ENCODE data around the gene NR1H3.
"Not testable (repeated sequence)": the region's sequence is repeated elsewhere in the genome, so short reads cannot be mapped to it uniquely, and the experiment has no call there.

NR1H3 gene

DNA sequence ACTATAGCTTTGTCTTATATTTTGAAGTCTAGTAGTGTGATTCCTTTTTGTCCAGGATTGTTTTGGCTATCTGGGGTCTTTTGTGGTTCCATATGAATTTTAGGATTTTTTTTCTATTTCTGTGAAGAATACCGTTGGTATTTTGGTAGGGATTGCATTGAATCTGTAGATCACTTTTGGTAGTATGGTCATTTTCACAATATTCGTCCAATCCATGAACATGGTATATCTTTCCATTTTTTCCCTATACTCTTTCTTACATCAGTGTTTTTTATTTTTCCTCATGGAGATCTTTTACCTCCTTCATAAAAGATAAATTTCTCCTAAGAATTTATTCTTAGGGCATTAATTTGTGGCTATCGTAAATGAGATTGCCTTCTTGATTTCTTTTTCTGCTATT lies 41.3 kb downstream of the NR1H3 start:
- Mint-ChIP-seq H3K4me3 (no peak overlapping the region), H3K27ac (no peak overlapping the region)

DNA sequence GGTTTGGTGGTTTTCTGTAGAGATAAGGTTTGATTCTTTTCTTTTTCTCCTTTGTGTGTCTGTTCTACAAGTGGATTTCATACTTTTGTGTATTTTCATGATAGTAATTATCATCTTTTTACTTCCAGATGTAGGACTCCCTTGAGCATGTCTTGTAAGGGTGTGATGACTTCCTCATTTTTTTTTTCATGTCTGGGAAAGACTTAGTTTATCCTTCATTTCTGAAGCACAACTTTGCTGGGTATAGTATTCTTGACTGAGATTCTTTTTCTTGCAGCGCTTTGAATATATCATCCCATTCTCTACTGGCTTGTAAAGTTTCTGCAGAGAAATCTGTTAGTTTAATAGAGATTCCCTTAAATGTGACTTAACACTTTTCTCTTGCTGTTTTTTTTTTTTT lies 45.1 kb downstream of the NR1H3 start:
- ATAC-seq, result no peak
- H3K27ac Mint-ChIP-seq, result no peak overlapping the region
- H3K9me3 Mint-ChIP-seq, result peaks cover 6% of the 10 kb centered on the region
- peaks cover 76% of the 10 kb centered on the region for H3K36me3 Mint-ChIP-seq
- peaks cover 10% of the 10 kb centered on the region for H3K4me1 Mint-ChIP-seq
- no peak overlapping the region for H3K4me3 Mint-ChIP-seq
- DNase-seq (ENCODE audit: low spot score in 2 of 2), result no peak

More for the DNA sequence above, 41.3 kb downstream of the NR1H3 start:
- Mint-ChIP-seq H3K4me1 (peaks cover 10% of the 10 kb centered on the region), H3K36me3 (peaks cover 100% of the 10 kb centered on the region), H3K9me3 (peaks cover 6% of the 10 kb centered on the region)
- DNase-seq (ENCODE audit: low spot score in 2 of 2), result no peak
- no peak for ATAC-seq

DNA sequence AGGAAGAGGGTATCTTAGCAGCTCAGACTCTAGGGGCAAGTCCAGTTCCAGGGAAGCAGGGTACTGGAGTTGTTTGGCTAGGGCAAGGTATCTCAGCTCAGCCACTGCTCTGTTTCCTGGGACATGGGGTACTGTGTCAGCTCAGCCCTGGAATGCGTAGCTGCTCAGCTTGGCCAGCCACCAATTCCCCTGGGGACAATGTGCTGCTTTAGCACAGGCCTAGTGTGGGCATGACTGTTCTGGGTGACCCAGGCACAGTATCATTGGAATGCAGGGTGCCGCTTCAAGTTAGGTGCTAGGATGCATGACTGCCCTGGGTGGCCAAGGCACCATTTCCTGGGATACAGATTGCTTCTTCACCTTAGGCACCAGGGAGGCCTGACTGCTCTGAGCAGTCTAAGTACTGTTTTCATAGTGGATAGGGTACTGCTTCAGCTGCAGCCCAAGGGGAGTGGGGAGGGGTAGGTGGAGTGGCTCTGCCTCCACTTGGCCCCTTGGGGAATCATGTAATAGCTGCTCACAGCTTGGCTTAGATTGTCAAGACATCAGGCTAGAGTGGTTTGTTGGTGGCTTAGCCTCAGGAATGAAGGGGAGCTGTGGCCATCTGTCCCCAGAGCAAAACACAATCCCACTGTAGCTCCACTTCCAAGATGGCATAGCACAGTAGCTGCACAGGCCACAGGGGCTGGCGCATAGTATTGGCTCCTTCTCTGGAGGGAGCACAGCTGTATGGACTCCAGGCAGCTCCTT lies 48.1 kb downstream of the NR1H3 start:
- H3K4me1 Mint-ChIP-seq, result peaks cover 10% of the 10 kb centered on the region
- peak overlapping the region; percentile 58 for H3K27ac Mint-ChIP-seq
- peaks cover 46% of the 10 kb centered on the region for H3K36me3 Mint-ChIP-seq
- ATAC-seq, result no peak
- peaks cover 6% of the 10 kb centered on the region for H3K9me3 Mint-ChIP-seq
- no peak overlapping the region for H3K4me3 Mint-ChIP-seq
- DNase-seq (ENCODE audit: low spot score in 2 of 2), result no peak

DNA sequence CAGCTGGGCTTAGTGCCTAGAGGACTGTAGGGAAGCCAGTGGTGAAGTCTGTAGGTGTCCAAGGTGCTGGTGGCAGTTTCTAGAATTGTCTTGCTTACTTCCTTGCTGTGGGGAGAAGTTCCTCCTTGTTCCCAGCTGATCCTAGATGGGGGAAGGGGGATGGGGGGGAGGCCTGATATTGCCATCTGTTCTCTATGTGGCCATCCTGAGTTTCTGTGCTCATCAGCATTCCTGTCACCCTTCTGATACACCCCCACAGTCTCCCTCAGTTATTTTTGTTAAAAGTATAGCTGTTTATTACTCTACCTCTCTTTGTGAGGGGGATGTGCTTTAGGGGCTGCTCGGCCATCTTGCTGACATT lies 48.7 kb downstream of the NR1H3 start:
- Mint-ChIP-seq H3K9me3 (peaks cover 6% of the 10 kb centered on the region), H3K27ac (peak overlapping the region; percentile 29)
- no peak for ATAC-seq

DNA sequence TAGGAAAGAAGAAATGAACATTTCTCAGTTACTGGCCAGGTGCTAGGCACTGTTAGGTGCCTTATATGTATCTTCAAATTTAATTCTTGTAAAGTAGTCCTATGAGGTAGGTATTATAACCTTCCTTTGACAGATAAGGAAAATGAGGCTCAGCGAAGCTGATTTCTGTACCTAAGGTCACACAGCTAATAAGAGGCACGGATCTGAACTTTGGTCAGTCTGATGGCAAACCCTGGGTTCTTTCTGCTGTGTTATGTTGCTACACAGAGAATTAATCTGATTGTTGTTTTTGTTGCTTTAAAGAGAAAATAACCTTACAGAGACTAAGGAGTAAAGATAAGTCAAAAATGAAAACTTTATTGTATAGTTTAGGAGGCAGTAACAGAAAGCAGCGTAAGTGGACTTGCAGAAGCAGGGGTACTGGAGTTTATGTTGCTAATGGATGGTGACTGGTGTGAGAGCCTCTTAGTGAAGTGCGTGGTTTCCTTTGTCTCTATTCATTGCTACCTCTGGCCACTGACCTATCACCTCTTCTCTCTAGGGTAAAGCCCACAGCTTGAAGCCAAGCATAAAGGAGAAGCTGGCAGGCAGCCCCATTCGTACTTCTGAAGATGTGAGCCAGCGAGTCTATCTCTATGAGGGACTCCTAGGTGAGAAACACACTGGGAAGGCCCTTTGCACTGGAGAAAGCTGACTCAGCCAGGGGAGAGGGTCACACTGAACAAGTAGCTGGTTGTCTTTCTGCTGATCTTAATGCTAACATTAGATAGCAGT lies 50.4 kb downstream of the NR1H3 start:
- Mint-ChIP-seq H3K4me3 (no peak overlapping the region), H3K36me3 (peaks cover 23% of the 10 kb centered on the region), H3K27ac (peak overlapping the region; percentile 43), H3K9me3 (no peaks in the 10 kb centered on the region), H3K4me1 (no peaks in the 10 kb centered on the region)
- ATAC-seq (no peak), DNase-seq (ENCODE audit: low spot score in 2 of 2) (no peak)

More for the DNA sequence above, 48.7 kb downstream of the NR1H3 start:
- no peak for DNase-seq (ENCODE audit: low spot score in 2 of 2)
- H3K36me3 Mint-ChIP-seq, result peaks cover 40% of the 10 kb centered on the region
- H3K4me1 Mint-ChIP-seq, result peaks cover 8% of the 10 kb centered on the region
- no peak overlapping the region for H3K4me3 Mint-ChIP-seq

DNA sequence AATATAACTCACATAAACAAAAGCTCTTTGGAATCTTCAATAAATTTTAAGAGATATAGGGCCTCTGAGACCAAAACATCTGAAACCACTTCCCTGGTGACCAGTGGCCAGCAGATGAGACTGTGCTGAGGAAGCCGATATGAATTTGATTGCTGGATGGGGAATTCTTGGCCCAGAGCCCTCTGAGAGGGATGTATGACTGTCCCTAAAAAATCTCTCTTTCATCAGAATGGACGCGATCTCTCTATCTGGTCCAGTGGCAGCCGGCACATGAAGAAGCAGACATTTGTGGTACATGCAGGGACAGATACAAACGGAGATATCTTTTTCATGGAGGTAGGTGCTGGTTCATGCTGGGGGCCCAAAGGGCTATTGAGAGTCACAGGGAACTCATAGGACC lies 57.2 kb downstream of the NR1H3 start:
- no peaks in the 10 kb centered on the region for H3K9me3 Mint-ChIP-seq
- H3K27ac Mint-ChIP-seq, result no peak overlapping the region
- no peaks in the 10 kb centered on the region for H3K36me3 Mint-ChIP-seq
- no peak overlapping the region for H3K4me3 Mint-ChIP-seq
- H3K4me1 Mint-ChIP-seq, result peaks cover 10% of the 10 kb centered on the region
- no peak for DNase-seq (ENCODE audit: low spot score in 2 of 2)
- ATAC-seq, result no peak

DNA sequence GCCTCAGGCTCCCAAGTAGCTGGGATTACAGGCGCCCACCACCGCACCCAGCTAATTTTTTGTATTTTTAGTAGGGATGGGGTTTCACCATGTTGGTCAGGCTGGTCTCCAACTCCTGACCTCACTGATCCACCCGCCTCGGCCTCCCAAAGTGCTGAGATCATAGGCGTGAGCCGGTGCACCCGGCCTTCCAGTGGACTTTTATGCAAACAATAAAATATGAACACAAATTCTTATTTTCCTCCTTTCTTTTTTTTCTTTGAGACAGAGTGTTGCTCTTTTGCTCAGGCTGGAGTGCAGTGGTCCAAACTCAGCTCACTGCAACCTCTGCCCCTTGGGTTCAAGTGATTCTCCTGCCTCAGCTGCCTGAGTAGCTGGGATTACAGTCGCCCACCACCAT lies 58.7 kb downstream of the NR1H3 start:
- H3K4me3 Mint-ChIP-seq; DNase-seq (ENCODE audit: low spot score in 2 of 2); H3K36me3 Mint-ChIP-seq; ATAC-seq; H3K9me3 Mint-ChIP-seq: not testable (repeated sequence)
- Mint-ChIP-seq H3K4me1 (peaks cover 10% of the 10 kb centered on the region), H3K27ac (peak overlapping the region; percentile 56)

DNA sequence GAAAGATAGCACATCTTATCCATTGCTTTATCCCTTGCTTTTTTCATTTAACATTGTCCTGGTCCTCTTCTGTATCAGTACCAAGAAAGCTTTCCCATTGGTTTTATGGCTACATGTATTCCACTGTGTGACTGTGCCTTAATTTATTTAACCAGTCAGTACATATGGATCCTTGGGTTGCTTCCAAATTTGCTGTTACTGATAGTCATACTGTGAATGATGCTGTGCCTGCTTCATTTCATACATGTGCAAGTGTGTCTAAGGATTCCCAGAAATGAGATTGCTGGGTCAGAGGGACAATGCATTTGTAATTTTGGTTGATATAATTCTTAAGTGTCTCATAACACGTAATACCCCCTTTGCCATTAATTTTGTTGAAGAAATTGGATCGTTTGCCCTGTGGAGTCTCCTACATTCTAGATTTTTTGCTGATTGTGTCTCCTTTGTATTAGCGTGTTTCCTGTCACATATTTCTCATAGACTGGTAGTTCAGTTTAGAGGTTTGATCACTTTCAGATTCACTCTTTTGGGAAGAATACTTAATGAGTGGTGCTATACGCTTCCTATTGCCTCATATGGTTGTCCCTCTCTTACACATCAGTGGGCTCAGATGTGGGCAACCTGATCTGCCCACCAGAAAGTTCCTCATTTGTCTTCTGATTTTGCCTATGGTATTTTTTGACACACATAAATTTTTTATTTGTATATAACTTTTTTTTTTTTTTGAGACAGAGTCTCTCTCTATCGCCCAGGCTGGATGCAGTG lies 59.5 kb downstream of the NR1H3 start:
- H3K27ac Mint-ChIP-seq, result peak overlapping the region; percentile 56
- H3K36me3 Mint-ChIP-seq, result no peaks in the 10 kb centered on the region

DNA sequence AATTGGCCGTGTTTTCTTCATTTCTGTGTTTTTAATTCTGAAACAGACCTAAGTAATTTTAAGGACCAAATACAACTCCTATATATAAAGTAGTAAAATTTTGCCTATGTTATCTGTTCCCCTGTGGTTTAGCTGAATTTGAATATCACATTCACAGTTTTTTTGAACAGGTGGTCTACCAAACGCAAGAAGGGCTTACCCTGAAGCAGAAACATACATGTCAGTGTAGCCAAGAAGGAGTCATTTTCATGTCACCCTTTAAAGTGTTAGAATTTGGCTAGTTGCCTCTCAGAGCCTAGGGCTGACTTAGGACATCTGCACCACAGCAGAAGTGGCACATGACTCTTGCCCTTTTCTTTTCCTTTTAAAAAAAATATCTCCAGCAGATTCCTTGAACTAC lies 60.4 kb downstream of the NR1H3 start:
- Mint-ChIP-seq H3K36me3 (no peaks in the 10 kb centered on the region), H3K27ac (no peak overlapping the region), H3K4me1 (peaks cover 10% of the 10 kb centered on the region), H3K4me3 (no peak overlapping the region), H3K9me3 (no peaks in the 10 kb centered on the region)
- ATAC-seq (no peak), DNase-seq (ENCODE audit: low spot score in 2 of 2) (no peak)

More for the DNA sequence above, 59.5 kb downstream of the NR1H3 start:
- ATAC-seq (no peak), DNase-seq (ENCODE audit: low spot score in 2 of 2) (no peak)
- no peaks in the 10 kb centered on the region for H3K9me3 Mint-ChIP-seq
- H3K4me1 Mint-ChIP-seq, result peaks cover 10% of the 10 kb centered on the region
- no peak overlapping the region for H3K4me3 Mint-ChIP-seq
